Cortex of kidney (tissue), 1 donor: Measurements from ENCODE around the gene MMP17.

Source experiments
- DNase-seq: peaks from one replicate; lab custom pipeline; 2025; lab: John Stamatoyannopoulos, UW

Gene MMP17

GRCh38 chr12:131827961-131828534 lies at the start of gene MMP17:
Gene MMP17 (plus strand): TSS chr12:131828393. CDS start chr12:131828495, 102 bp downstream.
- no peak for DNase-seq

DNA sequence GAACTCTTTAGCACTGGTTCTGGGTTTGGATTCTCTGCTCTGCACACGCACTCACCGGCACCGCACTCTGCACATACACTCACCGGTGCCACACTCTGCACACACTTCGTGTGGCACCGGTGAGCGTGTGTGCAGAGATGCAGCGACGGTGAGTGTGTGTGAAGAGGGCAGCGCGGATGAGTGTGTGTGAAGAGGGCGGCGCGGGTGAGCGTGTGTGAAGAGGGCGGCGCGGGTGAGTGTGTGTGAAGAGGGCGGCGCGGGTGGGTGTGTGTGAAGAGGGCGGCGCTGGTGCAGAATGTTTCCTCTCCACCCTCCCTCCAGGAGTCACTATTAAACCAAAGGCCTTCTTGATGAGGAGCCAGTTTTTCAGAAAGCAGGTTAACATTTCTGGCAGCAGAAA lies 49.2 kb upstream of the MMP17 start:
- no peak for DNase-seq

DNA sequence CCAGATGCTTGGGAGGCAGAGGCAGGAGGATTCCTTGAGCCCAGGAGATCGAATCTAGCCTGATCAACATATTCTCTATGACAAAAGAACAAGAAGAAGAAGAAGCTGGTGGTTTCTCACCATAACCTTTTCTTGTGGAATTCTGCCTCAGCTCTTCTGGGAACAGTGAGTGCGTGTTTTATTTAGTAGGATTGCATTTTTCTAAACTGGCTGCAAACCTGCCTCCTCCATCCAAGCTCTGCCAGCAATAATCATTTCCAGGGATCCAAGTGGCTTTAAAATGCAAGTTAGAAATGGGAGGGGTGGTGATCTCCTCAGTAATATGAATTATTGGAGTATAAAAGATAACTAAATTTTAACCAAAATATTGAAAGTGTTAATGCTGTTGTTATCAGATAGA lies 46.1 kb upstream of the MMP17 start:
- no peak for DNase-seq

- DNase-seq, result no peak
Measured at GRCh38 chr12:131783915-131784541, 44.2 kb upstream of the MMP17 start.

GRCh38 chr12:131784909-131785762 lies 43.1 kb upstream of the MMP17 start:
- DNase-seq, result no peak

GRCh38 chr12:131785763-131786330 lies 42.3 kb upstream of the MMP17 start:
- no peak for DNase-seq

- no peak for DNase-seq
Measured at GRCh38 chr12:131786331-131786730, 41.9 kb upstream of the MMP17 start.

GRCh38 chr12:131787143-131787660 lies 41.0 kb upstream of the MMP17 start:
- DNase-seq, result no peak

- no peak for DNase-seq
Measured at GRCh38 chr12:131788070-131788469, 40.1 kb upstream of the MMP17 start.

GRCh38 chr12:131789638-131790037 lies 38.6 kb upstream of the MMP17 start:
- DNase-seq, result no peak

DNA sequence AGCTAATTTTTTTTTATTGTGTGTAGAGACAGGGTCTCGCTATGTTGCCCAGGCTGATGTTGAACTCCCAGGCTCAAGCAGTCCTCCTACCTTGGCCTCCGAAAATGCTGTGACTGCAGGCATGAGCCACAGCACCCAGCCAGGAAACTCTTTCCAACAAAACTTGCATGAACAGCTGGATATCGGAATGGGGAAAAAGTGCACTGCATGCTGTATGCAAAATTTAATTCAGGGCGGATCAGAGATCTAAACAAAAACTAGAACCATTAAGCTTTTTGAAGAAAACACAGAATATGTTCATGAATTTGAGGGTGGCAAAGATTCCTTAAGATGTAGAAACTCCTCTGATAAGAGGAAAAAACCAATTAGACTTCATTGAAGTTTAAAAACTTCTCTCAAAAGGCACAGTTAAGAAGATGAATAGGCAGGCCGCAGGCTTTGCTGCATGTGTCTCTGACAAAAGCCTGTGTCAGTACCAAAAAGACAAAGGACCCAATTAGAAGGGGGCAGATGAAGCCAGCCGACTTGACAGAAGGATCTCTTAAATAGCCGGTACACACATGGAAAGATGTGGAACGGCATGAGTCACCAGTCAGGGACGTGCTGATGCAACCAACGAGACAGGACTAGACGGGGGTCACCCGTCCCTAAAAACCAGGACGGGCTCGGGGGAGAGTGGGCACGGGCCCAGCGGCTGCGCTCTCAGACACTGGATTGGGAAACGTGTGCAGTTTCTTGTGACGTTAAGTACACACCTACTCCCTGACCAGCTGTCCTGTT lies 34.8 kb upstream of the MMP17 start:
- no peak for DNase-seq

- DNase-seq, result no peak
Measured at GRCh38 chr12:131794061-131794460, 34.1 kb upstream of the MMP17 start.

- DNase-seq, result no peak
Measured at GRCh38 chr12:131794573-131794972, 33.6 kb upstream of the MMP17 start.

- no peak for DNase-seq
Measured at GRCh38 chr12:131795064-131795463, 33.1 kb upstream of the MMP17 start.

GRCh38 chr12:131795690-131796410 lies 32.3 kb upstream of the MMP17 start:
- no peak for DNase-seq

GRCh38 chr12:131796411-131796736 lies 31.8 kb upstream of the MMP17 start:
- no peak for DNase-seq

DNA sequence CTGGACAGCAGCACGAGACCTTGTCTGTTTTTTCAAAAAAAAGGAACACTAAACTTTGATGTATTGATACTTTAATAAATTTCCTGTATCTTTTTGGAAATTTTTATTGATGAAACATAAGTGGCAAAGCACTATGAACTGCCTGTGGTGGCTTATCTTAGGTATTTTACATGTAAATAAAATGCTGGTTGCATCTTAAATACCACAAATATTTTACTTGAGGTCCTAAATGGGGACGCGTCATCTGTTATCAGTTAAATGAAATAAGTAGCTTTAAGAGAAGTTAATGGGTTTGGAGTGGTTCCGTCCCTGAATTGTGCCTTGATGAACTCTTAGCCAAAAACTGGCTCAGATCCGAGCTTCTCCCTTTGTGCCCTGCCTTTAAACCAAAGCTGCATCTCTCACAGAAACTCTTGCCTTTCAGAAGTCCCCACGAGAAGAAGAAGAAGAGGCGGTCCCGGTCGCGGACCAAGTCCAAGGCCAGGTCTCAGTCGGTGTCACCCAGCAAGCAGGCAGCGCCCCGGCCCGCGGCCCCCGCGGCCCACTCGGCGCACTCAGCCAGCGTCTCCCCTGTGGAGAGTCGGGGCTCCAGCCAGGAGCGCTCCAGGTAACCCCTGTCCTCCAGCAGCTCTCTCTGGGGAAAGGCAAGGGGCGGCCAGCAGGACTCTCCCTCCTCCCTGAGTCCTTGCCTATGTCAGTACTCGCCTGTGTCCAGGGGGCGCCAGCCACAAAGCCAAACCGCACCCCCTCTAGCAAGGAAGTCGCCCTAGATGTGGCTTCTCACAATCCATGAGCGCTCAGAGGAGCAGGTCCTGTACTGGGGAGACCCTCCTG lies 31.2 kb upstream of the MMP17 start:
- DNase-seq, result no peak

- DNase-seq, result no peak
Measured at GRCh38 chr12:131797588-131797934, 30.6 kb upstream of the MMP17 start.

- DNase-seq, result no peak
Measured at GRCh38 chr12:131799195-131799594, 29.0 kb upstream of the MMP17 start.

DNA sequence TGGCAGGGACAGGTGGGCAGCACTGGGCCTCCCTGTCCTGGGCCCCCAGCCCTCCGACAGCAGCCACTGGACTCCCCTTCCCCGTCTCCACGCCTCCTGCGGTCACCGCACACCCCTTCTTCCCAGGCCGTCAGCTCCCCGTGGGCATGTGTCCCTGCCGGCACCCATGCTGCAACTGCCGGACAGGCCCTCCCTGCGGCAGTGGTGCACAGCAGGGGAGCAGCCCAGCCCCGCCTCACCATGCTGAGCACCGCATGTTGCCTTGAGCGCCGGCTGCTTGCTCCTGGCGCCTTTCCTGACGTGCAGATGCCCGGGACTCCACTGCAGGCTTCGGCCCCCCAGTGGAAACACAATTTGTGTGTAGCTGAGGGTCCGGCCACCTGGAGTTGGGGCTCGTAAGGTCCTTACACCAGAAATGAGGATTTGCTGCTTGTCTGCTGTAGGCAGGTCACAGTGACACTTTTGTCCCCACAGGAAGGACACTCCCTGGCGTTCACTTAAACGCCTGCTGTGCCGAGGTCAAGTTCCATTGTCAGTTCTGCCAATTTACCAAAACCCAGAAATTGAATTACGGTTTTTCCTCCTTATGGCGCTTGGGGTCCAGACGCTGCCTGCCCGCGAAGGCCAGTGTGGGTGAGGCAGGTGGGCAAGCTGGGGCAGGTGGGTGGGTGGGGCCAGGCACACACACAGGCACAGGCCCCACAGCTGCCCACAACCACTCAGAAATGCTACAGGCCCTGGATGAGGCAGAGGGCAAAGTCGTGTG lies 28.2 kb upstream of the MMP17 start:
- DNase-seq, result no peak
